ENCODE measurements around the gene MLLT1.

DNA sequence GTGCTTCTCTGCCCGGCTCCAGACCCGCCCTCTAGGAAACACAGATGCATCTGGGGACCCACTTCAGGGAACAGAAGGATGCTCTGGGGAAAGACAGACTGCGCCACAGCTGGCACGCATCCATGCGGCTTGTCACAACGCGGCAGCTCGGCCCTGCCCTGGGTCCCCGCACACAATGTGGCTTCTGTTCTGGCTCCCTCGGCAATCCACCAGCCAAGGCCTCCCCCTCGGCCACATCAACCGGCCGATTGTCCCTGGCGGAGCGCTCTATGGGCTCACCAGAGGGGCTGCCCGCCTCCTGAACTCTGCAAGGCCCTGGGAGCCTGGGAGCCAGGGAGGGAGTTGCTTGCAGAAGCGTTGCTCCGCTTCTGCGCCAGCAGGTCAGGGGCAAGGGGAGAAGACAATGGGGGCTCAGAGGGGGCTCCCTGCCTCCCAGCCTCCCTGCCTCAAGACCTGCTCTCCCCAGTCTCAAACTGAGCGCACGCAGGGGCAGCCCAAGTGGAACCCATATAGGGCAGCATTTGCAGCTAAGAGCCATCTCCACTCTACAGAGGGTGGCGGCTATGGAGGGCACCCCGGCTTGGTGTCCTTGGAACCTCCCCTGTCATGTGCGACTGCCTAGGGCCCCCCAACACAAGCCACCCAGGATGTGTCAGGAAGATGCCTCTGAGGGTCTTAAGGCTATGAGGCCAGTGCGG lies 37.9 kb downstream of the MLLT1 start:
- TF ChIP-seq, protein P1, sequence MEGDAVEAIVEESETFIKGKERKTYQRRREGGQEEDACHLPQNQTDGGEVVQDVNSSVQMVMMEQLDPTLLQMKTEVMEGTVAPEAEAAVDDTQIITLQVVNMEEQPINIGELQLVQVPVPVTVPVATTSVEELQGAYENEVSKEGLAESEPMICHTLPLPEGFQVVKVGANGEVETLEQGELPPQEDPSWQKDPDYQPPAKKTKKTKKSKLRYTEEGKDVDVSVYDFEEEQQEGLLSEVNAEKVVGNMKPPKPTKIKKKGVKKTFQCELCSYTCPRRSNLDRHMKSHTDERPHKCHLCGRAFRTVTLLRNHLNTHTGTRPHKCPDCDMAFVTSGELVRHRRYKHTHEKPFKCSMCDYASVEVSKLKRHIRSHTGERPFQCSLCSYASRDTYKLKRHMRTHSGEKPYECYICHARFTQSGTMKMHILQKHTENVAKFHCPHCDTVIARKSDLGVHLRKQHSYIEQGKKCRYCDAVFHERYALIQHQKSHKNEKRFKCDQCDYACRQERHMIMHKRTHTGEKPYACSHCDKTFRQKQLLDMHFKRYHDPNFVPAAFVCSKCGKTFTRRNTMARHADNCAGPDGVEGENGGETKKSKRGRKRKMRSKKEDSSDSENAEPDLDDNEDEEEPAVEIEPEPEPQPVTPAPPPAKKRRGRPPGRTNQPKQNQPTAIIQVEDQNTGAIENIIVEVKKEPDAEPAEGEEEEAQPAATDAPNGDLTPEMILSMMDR (conservative IDR thresholded peaks at IDR 0.05 in 1 of 2, IDR thresholded peaks at IDR 0.05 in 1 of 2; ENCODE audit: low read depth in 1 of 2, low read length in 2 of 2) = no peak
- no peak for TF ChIP-seq EZH2 (IDR thresholded peaks at IDR 0.05; ENCODE audit: low read length, missing control alignments)

Data from fibroblast of lung (primary cell).